SK-N-SH (cell line): ENCODE measurements around the gene PRKN. TPM values are rescaled to one million over a fixed set of nuclear protein-coding genes. Genes with fewer than 3 reads are reported as not detected.

Source experiments
- CTCF ChIA-PET: fragments of 300-600, 350-600 bp; formaldehyde crosslinking; extraction: SDS; loops from one replicate; lab custom pipeline; 2021; lab: Yijun Ruan, JAX
- POLR2A ChIA-PET: fragments of 350-600 bp; sonication (Branson Sonifier 250); formaldehyde crosslinking; extraction: SDS; loops from one replicate; lab custom pipeline; 2020; ENCODE audit warnings: antibody characterized with exemption, inconsistent platforms; lab: Yijun Ruan, JAX
- DNase-seq: peaks from one replicate; pipeline ENCODE4 v3.0.0; 2012
- H2AFZ ChIP-seq: fragments of 200-600 bp; sonication (generic); 2 replicates; pipeline ENCODE4 v1.8.1; 2016; ENCODE audit warnings: antibody characterized with exemption, mild to moderate bottlenecking, low read depth
- H3F3A ChIP-seq: fragments of 200-600 bp; sonication (generic); replicated peaks from 2 replicates; pipeline ENCODE3; 2016; ENCODE audit warnings: antibody characterized with exemption, mild to moderate bottlenecking; ENCODE audit not compliant: insufficient read depth
- H3K27ac ChIP-seq, 2 experiments: fragments of 200-500 bp in 1 of 2; fragments of 200-600 bp in 1 of 2; sonication (Bioruptor generic) in 1 of 2; sonication (generic), shearing (Covaris generic) in 1 of 2; 2 replicates each; pipeline versions ENCODE4 v1.5.1 to v1.6.1; 2014 to 2016; ENCODE audit warnings: low read depth in 2 of 2, inconsistent platforms in 1 of 2, low read length in 1 of 2, mild to moderate bottlenecking in 1 of 2, mixed read lengths in 1 of 2
- H3K27me3 ChIP-seq: fragments of 200-600 bp; sonication (generic), shearing (Covaris generic); 2 replicates; pipeline ENCODE4 v1.6.1; 2016; ENCODE audit warnings: mixed run types; ENCODE audit not compliant: insufficient read depth
- H3K36me3 ChIP-seq, 2 experiments: fragments of 200-500 bp in 1 of 2; fragments of 200-600 bp in 1 of 2; sonication (Bioruptor generic) in 1 of 2; sonication (generic) in 1 of 2; replicated peaks in 1 of 2; 2 replicates each; pipeline versions ENCODE3 to v1.5.1; 2014 to 2016; ENCODE audit warnings: low read length in 1 of 2, mild to moderate bottlenecking in 1 of 2; ENCODE audit not compliant: insufficient read depth in 2 of 2, control insufficient read depth in 1 of 2
- H3K4me1 ChIP-seq, 2 experiments: fragments of 200-500 bp in 1 of 2; fragments of 200-600 bp in 1 of 2; sonication (Bioruptor generic) in 1 of 2; sonication (generic), shearing (Covaris generic) in 1 of 2; 2 replicates each; pipeline versions ENCODE4 v1.5.1 to v1.6.1; 2014 to 2016; ENCODE audit warnings: low read depth in 1 of 2, low read length in 1 of 2, mixed run types in 1 of 2; ENCODE audit not compliant: insufficient read depth in 2 of 2, control insufficient read depth in 1 of 2
- H3K4me2 ChIP-seq: fragments of 200-600 bp; sonication (generic), shearing (Covaris generic); 2 replicates; pipeline ENCODE4 v1.6.1; 2017; ENCODE audit warnings: mixed run types
- H3K4me3 ChIP-seq, 2 experiments: fragments of 200-500 bp in 1 of 2; fragments of 200-600 bp in 1 of 2; sonication (Bioruptor generic) in 1 of 2; sonication (generic), shearing (Covaris generic) in 1 of 2; 2 replicates each; pipeline versions ENCODE4 v1.5.1 to v1.8.1; 2014 to 2016; ENCODE audit warnings: low read depth in 2 of 2, inconsistent platforms in 1 of 2, low read length in 1 of 2, mild to moderate bottlenecking in 1 of 2, mixed read lengths in 1 of 2, moderate library complexity in 1 of 2
- H3K79me2 ChIP-seq: fragments of 200-600 bp; sonication (generic); 2 replicates; pipeline ENCODE4 v1.8.1; 2017; ENCODE audit warnings: mild to moderate bottlenecking; ENCODE audit not compliant: insufficient read depth
- H3K9ac ChIP-seq: fragments of 200-600 bp; sonication (generic); 2 replicates; pipeline ENCODE4 v1.6.1; 2017; ENCODE audit warnings: mixed run types
- H3K9me2 ChIP-seq: fragments of 200-600 bp; sonication (generic); 2 replicates; pipeline ENCODE4 v1.6.1; 2017; ENCODE audit warnings: mixed run types
- H3K9me3 ChIP-seq: fragments of 200-600 bp; sonication (generic); 2 replicates; pipeline ENCODE4 v1.6.1; 2017; ENCODE audit warnings: mixed run types, mild to moderate bottlenecking, moderate library complexity
- H4K20me1 ChIP-seq: fragments of 200-600 bp; sonication (generic); 2 replicates; pipeline ENCODE4 v1.6.1; 2017; ENCODE audit warnings: mild to moderate bottlenecking, mixed run types; ENCODE audit not compliant: insufficient read depth
- CHD2 ChIP-seq: fragments of 150-350 bp; IDR thresholded peaks from 2 replicates; pipeline ENCODE4 v1.6.1; 2018; ENCODE audit warnings: low read length; ENCODE audit not compliant: partially characterized antibody
- CTCF ChIP-seq: fragments of 200-600 bp; sonication (generic); IDR thresholded peaks from 2 replicates; pipeline ENCODE4 v1.6.1; 2017; ENCODE audit warnings: antibody characterized with exemption, mild to moderate bottlenecking, moderate library complexity
- ELF1 ChIP-seq: IDR thresholded peaks from 2 replicates; pipeline ENCODE4 v1.4.0; 2012
- EP300 ChIP-seq, 2 experiments: IDR thresholded peaks; 2 replicates each; pipeline versions ENCODE4 v1.4.0 to v1.6.1; 2012; ENCODE audit warnings: borderline replicate concordance in 1 of 2, low read depth in 1 of 2, low read length in 1 of 2
- GABPA ChIP-seq: IDR thresholded peaks from 2 replicates; pipeline ENCODE4 v1.4.0; 2012; ENCODE audit warnings: low read depth, mild to moderate bottlenecking
- IRF3 ChIP-seq: fragments of 150-350 bp; IDR thresholded peaks from 2 replicates; pipeline ENCODE4 v1.6.1; 2016; ENCODE audit warnings: mild to moderate bottlenecking, low read depth, low read length
- MEF2A ChIP-seq: IDR thresholded peaks from 2 replicates; pipeline ENCODE4 v1.4.0; 2012; ENCODE audit warnings: low read depth, borderline replicate concordance
- NRF1 ChIP-seq: IDR thresholded peaks from 2 replicates; pipeline ENCODE4 v1.6.1; 2012; ENCODE audit warnings: low read depth, mild to moderate bottlenecking, low read length
- PBX3 ChIP-seq: IDR thresholded peaks from 2 replicates; pipeline ENCODE4; 2012
- RFX5 ChIP-seq: IDR thresholded peaks from 2 replicates; pipeline ENCODE4 v1.6.1; 2012; ENCODE audit warnings: mild to moderate bottlenecking, improper control_type of control experiment, low read length
- RXRA ChIP-seq: IDR thresholded peaks from 2 replicates; pipeline ENCODE4 v1.4.0; 2012; ENCODE audit warnings: low read depth, mild to moderate bottlenecking, borderline replicate concordance
- SIN3A ChIP-seq: IDR thresholded peaks from 2 replicates; pipeline ENCODE4 v1.6.1; 2012; ENCODE audit warnings: low read depth, mild to moderate bottlenecking, low read length, moderate library complexity, borderline replicate concordance
- SMC3 ChIP-seq: IDR thresholded peaks from 2 replicates; pipeline ENCODE4 v1.6.1; 2012; ENCODE audit warnings: low read depth, low read length, improper control_type of control experiment
- TAF1 ChIP-seq: IDR thresholded peaks from 2 replicates; pipeline ENCODE4 v1.6.1; 2012; ENCODE audit warnings: low read depth, mild to moderate bottlenecking, low read length, moderate library complexity, borderline replicate concordance
- TEAD4 ChIP-seq: IDR thresholded peaks from 2 replicates; pipeline ENCODE4 v1.4.0; 2012; ENCODE audit warnings: mild to moderate bottlenecking, borderline replicate concordance; ENCODE audit not compliant: insufficient read depth
- USF2 ChIP-seq: fragments of 150-350 bp; IDR thresholded peaks from 2 replicates; pipeline ENCODE4 v1.6.1; 2017; ENCODE audit warnings: antibody characterized with exemption, low read length, low read depth, borderline replicate concordance
- YY1 ChIP-seq: IDR thresholded peaks from 2 replicates; pipeline ENCODE4 v1.4.0; 2012; ENCODE audit warnings: low read depth, mild to moderate bottlenecking
- ZBTB33 ChIP-seq: IDR thresholded peaks from 2 replicates; pipeline ENCODE4 v1.4.0; 2012; ENCODE audit warnings: low read depth, borderline replicate concordance
- WGBS: methylation state at CpG from one replicate; pipeline ENCODE4 v1.1.6; 2017; ENCODE audit warnings: low lambda C conversion rate; 5-methylcytosine and 5-hydroxymethylcytosine counted together
- polyA plus RNA-seq, 3 experiments: library from polyadenylated mRNA; depleted of rRNA; stranded (reverse); fragments of >200 nt; gene quantifications; 2 replicates each; pipeline ENCODE4 v1.2.3, GENCODE V29; 2012

The PRKN gene
- polyA plus RNA-seq, 1 of the 3 experiments (the other 2 are of a cell fraction), result 0.76 TPM

- ChIA-PET CTCF (no interaction called here), POLR2A (no interaction called here)
- Histone ChIP-seq H3K36me3 (no peaks in the 10 kb centered on the region), H3K27ac (no peak overlapping the region), H3K79me2 (no peaks in the 10 kb centered on the region), H3F3A (no peaks in the 10 kb centered on the region), H3K9me2 (no peaks in the 10 kb centered on the region), H3K9me3 (0 out of 2 replicates have a peak, but pooled peaks cover 2% of the 10 kb centered on the region), H2AFZ (no peak overlapping the region), H3K9ac (no peak overlapping the region), H3K4me2 (no peak overlapping the region), H3K4me3 (no peak overlapping the region), H3K4me1 (no peaks in the 10 kb centered on the region), H4K20me1 (no peaks in the 10 kb centered on the region), H3K27me3 (no peaks in the 10 kb centered on the region)
- TF ChIP-seq EP300 (IDR thresholded peaks at IDR 0.05; ENCODE audit: borderline replicate concordance in 1 of 2, low read depth in 1 of 2, low read length in 1 of 2), result no peak
- TF ChIP-seq NRF1, result no peak
- TF ChIP-seq CHD2, result no peak
- TF ChIP-seq USF2, result no peak
- TF ChIP-seq TAF1, result no peak
- no peak for TF ChIP-seq SMC3
- no peak for TF ChIP-seq ELF1
- TF ChIP-seq PBX3, result no peak
- no peak for TF ChIP-seq ZBTB33
- no peak for TF ChIP-seq YY1
- no peak for TF ChIP-seq MEF2A
- TF ChIP-seq RFX5, result no peak
- TF ChIP-seq RXRA, result no peak
- no peak for TF ChIP-seq TEAD4
- no peak for DNase-seq
- WGBS, result 5% methylated on average over 1 of the region's 1 CpG
Measured at GRCh38 chr6:162261598-162261997, 466.0 kb downstream of the PRKN start.

GRCh38 chr6:162260027-162260426, 467.5 kb downstream of the PRKN start:
- Histone ChIP-seq H3K27ac (no peak overlapping the region), H3K9ac (no peak overlapping the region), H2AFZ (no peak overlapping the region), H3K4me1 (no peaks in the 10 kb centered on the region), H3K36me3 (no peaks in the 10 kb centered on the region), H3F3A (no peaks in the 10 kb centered on the region), H4K20me1 (no peaks in the 10 kb centered on the region), H3K4me2 (no peak overlapping the region)
- POLR2A ChIA-PET, result no interaction called here
- WGBS, result 80% methylated on average over 1 of the region's 1 CpG
- TF ChIP-seq CTCF, result no peak
- TF ChIP-seq CHD2, result no peak
- no peak for TF ChIP-seq SIN3A
- no peak for TF ChIP-seq GABPA
- TF ChIP-seq IRF3, result no peak
- no peak for TF ChIP-seq MEF2A
- no peak for TF ChIP-seq USF2
- TF ChIP-seq, all 33 proteins: peak for 0
- Histone ChIP-seq H3K9me2 (no peaks in the 10 kb centered on the region), H3K4me3 (no peak overlapping the region), H3K27me3 (no peaks in the 10 kb centered on the region), H3K9me3 (0 out of 2 replicates have a peak, but pooled peaks cover 2% of the 10 kb centered on the region), H3K79me2 (no peaks in the 10 kb centered on the region)
- DNase-seq, result no peak
- CTCF ChIA-PET, result no interaction called here
